HG03565 (cell line): ENCODE data around the gene SIDT1.
"Not testable (repeated sequence)": the region's sequence is repeated elsewhere in the genome, so short reads cannot be mapped to it uniquely, and the experiment has no call there.

Experiments
- ATAC-seq: cut with Tn5 transposase; IDR thresholded peaks from one replicate; pipeline ENCODE4 v1.9.1; 2021; ENCODE audit warnings: mild to moderate bottlenecking, moderate library complexity; ENCODE audit not compliant: unreplicated experiment

SIDT1 gene

DNA sequence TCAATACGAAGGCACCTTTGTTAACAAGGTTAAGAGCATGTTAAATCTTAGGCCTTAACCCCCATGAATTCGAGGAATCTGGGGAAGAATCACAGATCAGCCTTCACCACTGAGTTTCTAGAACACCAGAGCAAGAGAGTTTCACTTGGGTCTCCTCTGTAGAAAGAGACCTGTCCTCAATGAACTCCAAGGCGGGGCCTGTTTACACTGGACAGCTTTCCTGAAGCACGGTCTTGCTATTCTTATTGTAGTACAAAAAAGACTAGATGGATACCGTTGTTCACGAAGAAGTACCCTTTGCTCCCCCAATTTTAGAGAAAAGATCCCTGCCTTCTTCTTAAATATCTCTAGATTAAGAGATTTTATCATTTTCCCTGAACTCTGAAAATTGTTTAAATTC is 99.2 kb downstream of the SIDT1 start:
- ATAC-seq: no peak

DNA sequence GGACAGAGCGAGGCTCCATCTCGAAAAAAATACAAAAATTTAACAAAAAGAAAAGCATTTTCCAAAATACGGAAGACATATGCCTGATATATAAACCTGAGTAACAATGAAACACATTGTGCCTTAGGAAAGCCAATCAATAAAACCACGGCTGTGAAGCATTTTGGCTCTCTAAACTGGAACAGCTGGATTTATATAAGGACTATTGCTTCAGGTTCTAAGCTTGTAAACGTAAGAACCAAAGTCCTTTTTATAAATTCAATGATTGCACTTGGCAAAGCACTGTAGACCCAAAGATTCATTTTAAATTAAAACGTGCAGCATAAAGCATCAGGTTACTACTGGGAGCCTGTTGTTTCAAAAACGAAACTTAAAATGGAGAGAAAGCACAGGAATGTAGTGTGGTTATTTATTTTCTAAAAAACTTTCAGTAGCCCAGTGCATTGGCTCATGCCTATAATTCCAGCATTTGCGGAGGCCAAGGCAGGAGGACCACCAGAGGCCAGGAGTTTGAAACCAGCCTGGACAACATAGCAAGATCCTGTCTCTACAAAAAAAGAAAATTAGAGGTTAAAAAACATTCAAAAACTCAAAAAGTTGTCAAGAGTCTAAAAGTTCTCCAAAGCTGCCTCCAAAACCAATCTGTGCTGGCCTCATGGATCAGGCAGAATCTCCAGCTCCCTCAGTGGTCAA is 102.6 kb downstream of the SIDT1 start:
- ATAC-seq: no peak

DNA sequence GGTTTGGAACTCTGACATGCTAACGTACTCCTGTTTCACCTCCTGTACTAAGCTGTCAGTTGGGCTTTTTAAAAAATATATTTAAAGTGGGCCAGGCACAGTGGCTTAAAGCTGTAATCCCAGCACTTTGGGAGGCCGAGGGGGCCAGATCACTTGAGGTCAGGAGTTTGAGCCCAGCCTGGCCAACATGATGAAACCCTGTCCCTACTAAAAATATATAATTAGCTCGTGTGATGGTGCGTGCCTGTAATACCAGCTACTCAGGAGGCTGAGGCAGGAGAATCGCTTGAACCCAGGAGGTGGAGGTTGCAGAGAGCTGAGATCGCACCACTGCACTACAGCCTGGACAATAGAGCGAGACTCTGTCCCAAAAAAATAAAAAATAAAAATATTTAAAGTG is 103.7 kb downstream of the SIDT1 start:
- ATAC-seq: not testable (repeated sequence)

GRCh38 chr3:113637756-113638155 is 105.4 kb downstream of the SIDT1 start:
- no peak for ATAC-seq

- ATAC-seq: no peak
Observed at GRCh38 chr3:113638910-113639309, 106.6 kb downstream of the SIDT1 start.

- ATAC-seq: no peak
Observed at GRCh38 chr3:113643583-113643982, 111.2 kb downstream of the SIDT1 start.

GRCh38 chr3:113648524-113648923 is 116.2 kb downstream of the SIDT1 start:
- ATAC-seq: no peak

- ATAC-seq: no peak
Observed at GRCh38 chr3:113649174-113649845, 117.0 kb downstream of the SIDT1 start.

- no peak for ATAC-seq
Observed at GRCh38 chr3:113654310-113654709, 122.0 kb downstream of the SIDT1 start.

GRCh38 chr3:113654851-113655250 is 122.5 kb downstream of the SIDT1 start:
- ATAC-seq: no peak

GRCh38 chr3:113658107-113658506 is 125.8 kb downstream of the SIDT1 start:
- ATAC-seq: no peak

- ATAC-seq: no peak
Observed at GRCh38 chr3:113659101-113659541, 126.8 kb downstream of the SIDT1 start.

DNA sequence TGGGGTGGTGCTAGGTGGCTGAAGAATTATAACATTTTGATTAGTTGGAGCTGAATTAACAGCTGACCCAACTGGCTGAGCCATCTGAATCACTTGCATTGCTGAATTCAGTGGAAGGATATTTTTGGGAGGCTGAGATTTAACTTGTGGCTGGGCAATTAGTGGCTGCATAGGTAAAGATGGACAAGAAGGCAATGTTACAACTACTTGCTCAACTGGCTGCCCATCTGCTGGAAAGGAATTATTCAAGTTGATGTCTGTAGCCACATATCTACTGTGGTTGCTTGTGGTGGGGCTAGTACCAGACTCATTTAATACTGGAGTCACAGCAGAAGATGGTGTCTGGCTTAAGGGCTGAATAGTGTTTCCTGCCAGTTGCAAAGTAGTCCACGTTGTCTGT is 127.6 kb downstream of the SIDT1 start:
- no peak for ATAC-seq

- no peak for ATAC-seq
Observed at GRCh38 chr3:113660458-113660857, 128.1 kb downstream of the SIDT1 start.

DNA sequence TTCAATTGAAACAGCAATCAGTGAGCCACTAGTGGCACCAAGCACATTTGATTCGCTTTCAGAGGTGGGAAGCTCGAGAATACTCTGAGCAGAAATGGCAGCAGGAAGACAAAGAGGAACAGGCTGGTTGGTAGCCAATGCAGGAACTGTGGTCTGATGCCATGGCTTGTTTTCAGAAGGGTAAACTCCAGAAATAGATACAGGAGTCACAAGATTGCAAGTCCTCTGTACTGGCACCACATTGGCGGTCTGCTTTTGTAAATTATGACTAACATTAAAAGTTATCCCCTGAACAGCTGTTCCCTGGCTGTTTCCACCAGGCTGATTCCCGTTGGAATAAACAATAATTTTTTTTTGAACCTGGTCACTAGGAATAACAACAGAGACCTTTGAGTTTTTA is 128.5 kb downstream of the SIDT1 start:
- no peak for ATAC-seq

- no peak for ATAC-seq
Observed at GRCh38 chr3:113662824-113663223, 130.5 kb downstream of the SIDT1 start.

DNA sequence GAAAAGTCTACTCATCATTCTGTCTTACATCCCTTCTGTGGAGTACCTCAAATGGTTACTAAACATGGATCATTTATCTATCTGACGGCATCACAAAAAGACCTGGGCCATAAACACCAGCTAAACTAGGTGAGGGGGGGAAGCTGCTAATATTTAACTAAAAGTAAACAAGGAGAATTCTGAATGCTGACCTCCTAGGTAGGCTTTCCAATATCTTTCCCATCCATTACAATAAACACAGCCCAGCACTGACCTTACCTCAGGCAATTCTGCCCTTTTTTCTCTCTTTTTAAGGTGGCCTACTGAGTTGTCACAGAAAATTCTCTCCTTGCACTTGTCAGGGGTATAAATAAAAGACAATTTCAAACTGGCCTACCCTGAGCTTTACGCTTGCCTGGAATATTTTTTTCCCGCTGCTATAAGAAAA is 131.0 kb downstream of the SIDT1 start:
- ATAC-seq: no peak

GRCh38 chr3:113663761-113664160 is 131.4 kb downstream of the SIDT1 start:
- ATAC-seq: no peak

GRCh38 chr3:113664523-113665094 is 132.3 kb downstream of the SIDT1 start:
- ATAC-seq: no peak

- ATAC-seq: no peak
Observed at GRCh38 chr3:113668015-113668414, 135.7 kb downstream of the SIDT1 start.

GRCh38 chr3:113673593-113673992 is 141.2 kb downstream of the SIDT1 start:
- ATAC-seq: no peak

GRCh38 chr3:113676261-113676660 is 143.9 kb downstream of the SIDT1 start:
- ATAC-seq: no peak
